ENCODE measurements around the gene OR4D10.

The OR4D10 gene

DNA sequence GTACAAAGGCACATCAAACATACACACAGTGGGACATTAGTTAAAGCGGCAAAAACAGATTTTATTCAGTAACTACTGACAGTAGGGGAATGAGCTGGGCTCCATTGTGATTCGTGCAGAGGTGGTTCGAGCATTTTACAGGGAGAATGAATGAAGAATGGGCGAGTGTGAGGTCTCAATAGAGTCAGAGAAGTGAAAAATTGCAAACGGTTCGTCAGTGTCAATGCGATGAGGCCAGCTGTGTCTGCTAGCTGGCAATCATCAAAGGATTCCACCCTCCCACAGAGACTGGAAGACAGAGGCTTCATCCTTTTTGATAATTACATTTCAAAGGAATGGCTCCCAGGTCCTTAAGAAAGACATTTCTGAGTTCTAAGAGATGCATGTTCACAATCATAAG lies 55.6 kb downstream of the OR4D10 start:
- no peak for DNase-seq (ENCODE audit: low read depth)

Measured in T follicular helper cell (primary cell).